ENCODE results near the gene PNMA1.

PNMA1 gene

GRCh38 chr14:73759714-73760597 lies 45.8 kb upstream of the PNMA1 start:
- peak; percentile 98 for DNase-seq (ENCODE audit: low read depth)
- H3K4me3 ChIP-seq (ENCODE audit: control insufficient read depth, low read depth, low read length) = peak overlapping the region; percentile 48
- no peak for TF ChIP-seq CTCF (conservative IDR thresholded peaks at IDR 0.05; ENCODE audit: control insufficient read depth, insufficient read depth, low read depth, low read length)

GRCh38 chr14:73759183-73759713 lies 45.1 kb upstream of the PNMA1 start:
- DNase-seq (ENCODE audit: low read depth) = peak; percentile 45
- no peak for TF ChIP-seq CTCF (conservative IDR thresholded peaks at IDR 0.05; ENCODE audit: control insufficient read depth, insufficient read depth, low read depth, low read length)
- H3K4me3 ChIP-seq (ENCODE audit: control insufficient read depth, low read depth, low read length) = peak overlapping the region; percentile 72

GRCh38 chr14:73758392-73759182 lies 44.4 kb upstream of the PNMA1 start:
- peak overlapping the region; percentile 72 for H3K4me3 ChIP-seq (ENCODE audit: control insufficient read depth, low read depth, low read length)
- TF ChIP-seq CTCF (conservative IDR thresholded peaks at IDR 0.05; ENCODE audit: control insufficient read depth, insufficient read depth, low read depth, low read length) = peak; percentile 57
- DNase-seq (ENCODE audit: low read depth) = peak; percentile 58

GRCh38 chr14:73757876-73758391 lies 43.8 kb upstream of the PNMA1 start:
- peak overlapping the region; percentile 72 for H3K4me3 ChIP-seq (ENCODE audit: control insufficient read depth, low read depth, low read length)
- DNase-seq (ENCODE audit: low read depth) = no peak
- TF ChIP-seq CTCF (conservative IDR thresholded peaks at IDR 0.05; ENCODE audit: control insufficient read depth, insufficient read depth, low read depth, low read length) = no peak

- TF ChIP-seq CTCF (conservative IDR thresholded peaks at IDR 0.05; ENCODE audit: control insufficient read depth, insufficient read depth, low read depth, low read length) = no peak
- DNase-seq (ENCODE audit: low read depth) = no peak
- no peak overlapping the region for H3K4me3 ChIP-seq (ENCODE audit: control insufficient read depth, low read depth, low read length)
Measured at GRCh38 chr14:73757381-73757780, 43.2 kb upstream of the PNMA1 start.

- no peak overlapping the region for H3K4me3 ChIP-seq (ENCODE audit: control insufficient read depth, low read depth, low read length)
- no peak for TF ChIP-seq CTCF (conservative IDR thresholded peaks at IDR 0.05; ENCODE audit: control insufficient read depth, insufficient read depth, low read depth, low read length)
- no peak for DNase-seq (ENCODE audit: low read depth)
Measured at GRCh38 chr14:73755434-73756014, 41.3 kb upstream of the PNMA1 start.
